Neural progenitor cell (in vitro differentiated cells): Measurements from ENCODE around the gene TPSAB1.

ENCODE experiments used
- CTCF ChIP-seq: fragments of 200-600 bp; sonication (generic); IDR thresholded peaks from 2 replicates; pipeline ENCODE4 v1.5.1; 2017; ENCODE audit warnings: antibody characterized with exemption, mild to moderate bottlenecking
- EZH2phosphoT487 ChIP-seq: fragments of 200-600 bp; sonication (generic); IDR thresholded peaks from 2 replicates; pipeline ENCODE4 v1.6.1; 2017; ENCODE audit warnings: antibody characterized with exemption

- TF ChIP-seq CTCF (no peak), EZH2phosphoT487 (no peak)
Measured at GRCh38 chr16:1274767-1275166, 34.3 kb downstream of the TPSAB1 start.
